Nephron progenitor cell (in vitro differentiated cells): ENCODE measurements around the gene ZNF764.

Experiments
- DNase-seq: peaks from one replicate; pipeline ENCODE4 v3.0.0; 2021
- H3K27ac Mint-ChIP-seq: 2 replicates; pipeline ENCODE4 v1.8.0; 2021; ENCODE audit warnings: mild to moderate bottlenecking, moderate library complexity, mixed read lengths
- H3K27me3 Mint-ChIP-seq: 2 replicates; pipeline ENCODE4 v1.8.0; 2021; ENCODE audit warnings: mild to moderate bottlenecking, low read depth, mixed read lengths; ENCODE audit not compliant: poor library complexity
- H3K36me3 Mint-ChIP-seq: 2 replicates; pipeline ENCODE4 v1.8.0; 2021; ENCODE audit warnings: low read depth, mixed read lengths
- H3K4me1 Mint-ChIP-seq: 2 replicates; pipeline ENCODE4 v1.8.0; 2021; ENCODE audit warnings: mixed read lengths
- H3K4me3 Mint-ChIP-seq: 2 replicates; pipeline ENCODE4 v1.8.0; 2021; ENCODE audit warnings: mild to moderate bottlenecking, moderate library complexity, mixed read lengths
- H3K9me3 Mint-ChIP-seq: 2 replicates; pipeline ENCODE4 v1.8.0; 2021; ENCODE audit warnings: mild to moderate bottlenecking, moderate library complexity, mixed read lengths
- TF ChIP-seq, protein P1 (sequence below): fragments of 200-600 bp; sonication (generic); IDR thresholded peaks from 2 replicates; pipeline ENCODE4 v1.5.0; 2021; ENCODE audit warnings: antibody characterized with exemption

Gene ZNF764

DNA sequence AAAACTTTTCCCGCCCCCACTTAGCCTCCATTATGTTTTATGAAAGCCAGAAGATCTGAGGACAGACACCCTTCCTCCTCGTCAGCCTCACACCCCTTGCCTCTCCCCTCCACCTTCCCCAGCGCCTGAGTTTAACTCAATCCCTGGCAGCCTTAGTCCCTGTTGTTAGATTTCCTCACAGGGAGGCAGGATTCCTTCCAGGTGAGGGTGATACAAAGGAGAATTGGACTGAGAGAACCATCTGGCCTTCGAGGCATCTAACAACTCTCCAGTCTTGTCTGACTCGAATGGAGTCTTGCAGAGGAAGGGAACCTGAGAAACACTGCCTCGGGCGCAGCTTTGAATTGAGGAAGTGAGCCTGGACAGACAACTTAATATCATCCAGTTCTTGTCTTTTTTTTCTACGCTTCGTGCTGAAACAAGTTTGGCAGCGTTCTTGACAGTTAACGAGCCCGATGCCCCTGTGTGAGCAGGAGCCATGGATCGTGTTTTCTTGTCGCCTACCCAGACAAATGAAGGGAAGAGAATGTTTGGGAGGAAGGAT lies 30.5 kb downstream of the ZNF764 start:
- DNase-seq = no peak
- Mint-ChIP-seq H3K4me3 (peak overlapping the region; percentile 81), H3K9me3 (no peaks in the 10 kb centered on the region)

DNA sequence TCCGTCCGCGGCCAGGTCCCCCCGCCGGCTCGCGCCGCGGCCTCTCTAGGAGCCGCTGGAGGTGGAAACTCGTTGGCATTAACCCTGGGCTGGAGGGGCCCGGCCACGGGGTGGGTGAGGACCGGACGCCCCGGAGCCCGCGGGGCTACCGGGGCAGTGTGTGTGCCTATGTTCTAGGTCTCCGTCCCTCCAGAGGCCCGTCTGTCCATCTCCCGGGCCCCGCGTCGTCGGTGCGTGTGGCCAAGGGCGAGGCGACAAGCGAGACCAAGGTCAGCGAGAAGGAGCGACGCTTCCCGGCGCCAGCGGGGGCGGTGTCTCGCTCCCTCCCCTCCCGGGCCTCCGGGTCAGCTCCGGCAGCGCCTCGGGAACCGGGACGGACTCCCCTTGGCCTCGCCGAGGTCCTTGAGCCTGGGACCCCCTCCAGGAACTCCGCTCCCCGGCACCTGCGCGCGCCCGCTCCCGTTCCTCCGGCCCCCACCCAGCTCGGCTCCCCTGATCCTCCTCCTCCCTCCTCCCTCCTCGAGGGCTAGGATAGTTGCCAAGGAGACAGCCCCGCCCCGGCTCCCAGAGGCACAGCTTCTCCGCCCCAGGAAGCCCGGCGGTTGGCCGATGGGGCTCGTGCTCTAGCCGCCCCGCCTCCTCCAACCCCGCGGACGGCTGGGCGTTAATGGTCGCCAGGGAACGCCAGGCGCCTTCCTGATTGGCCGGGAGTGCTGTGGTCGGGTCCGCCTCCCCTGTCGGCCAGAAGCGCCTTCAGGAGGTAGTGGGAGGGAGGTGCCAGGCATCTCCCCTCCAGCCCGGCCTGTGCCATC lies 31.1 kb downstream of the ZNF764 start:
- peak; percentile 99 for DNase-seq
- Mint-ChIP-seq H3K36me3 (peaks cover 20% of the 10 kb centered on the region), H3K27ac (peak overlapping the region; percentile 93), H3K4me1 (peaks cover 28% of the 10 kb centered on the region), H3K9me3 (no peaks in the 10 kb centered on the region), H3K4me3 (peak overlapping the region; percentile 81), H3K27me3 (peaks cover 3% of the 10 kb centered on the region)
- TF ChIP-seq, protein P1, sequence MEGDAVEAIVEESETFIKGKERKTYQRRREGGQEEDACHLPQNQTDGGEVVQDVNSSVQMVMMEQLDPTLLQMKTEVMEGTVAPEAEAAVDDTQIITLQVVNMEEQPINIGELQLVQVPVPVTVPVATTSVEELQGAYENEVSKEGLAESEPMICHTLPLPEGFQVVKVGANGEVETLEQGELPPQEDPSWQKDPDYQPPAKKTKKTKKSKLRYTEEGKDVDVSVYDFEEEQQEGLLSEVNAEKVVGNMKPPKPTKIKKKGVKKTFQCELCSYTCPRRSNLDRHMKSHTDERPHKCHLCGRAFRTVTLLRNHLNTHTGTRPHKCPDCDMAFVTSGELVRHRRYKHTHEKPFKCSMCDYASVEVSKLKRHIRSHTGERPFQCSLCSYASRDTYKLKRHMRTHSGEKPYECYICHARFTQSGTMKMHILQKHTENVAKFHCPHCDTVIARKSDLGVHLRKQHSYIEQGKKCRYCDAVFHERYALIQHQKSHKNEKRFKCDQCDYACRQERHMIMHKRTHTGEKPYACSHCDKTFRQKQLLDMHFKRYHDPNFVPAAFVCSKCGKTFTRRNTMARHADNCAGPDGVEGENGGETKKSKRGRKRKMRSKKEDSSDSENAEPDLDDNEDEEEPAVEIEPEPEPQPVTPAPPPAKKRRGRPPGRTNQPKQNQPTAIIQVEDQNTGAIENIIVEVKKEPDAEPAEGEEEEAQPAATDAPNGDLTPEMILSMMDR = no peak

More for the DNA sequence above, 30.5 kb downstream of the ZNF764 start:
- Mint-ChIP-seq H3K4me1 (peaks cover 22% of the 10 kb centered on the region), H3K27me3 (peaks cover 3% of the 10 kb centered on the region), H3K27ac (peak overlapping the region; percentile 93), H3K36me3 (peaks cover 20% of the 10 kb centered on the region)
- TF ChIP-seq, protein P1 = no peak

DNA sequence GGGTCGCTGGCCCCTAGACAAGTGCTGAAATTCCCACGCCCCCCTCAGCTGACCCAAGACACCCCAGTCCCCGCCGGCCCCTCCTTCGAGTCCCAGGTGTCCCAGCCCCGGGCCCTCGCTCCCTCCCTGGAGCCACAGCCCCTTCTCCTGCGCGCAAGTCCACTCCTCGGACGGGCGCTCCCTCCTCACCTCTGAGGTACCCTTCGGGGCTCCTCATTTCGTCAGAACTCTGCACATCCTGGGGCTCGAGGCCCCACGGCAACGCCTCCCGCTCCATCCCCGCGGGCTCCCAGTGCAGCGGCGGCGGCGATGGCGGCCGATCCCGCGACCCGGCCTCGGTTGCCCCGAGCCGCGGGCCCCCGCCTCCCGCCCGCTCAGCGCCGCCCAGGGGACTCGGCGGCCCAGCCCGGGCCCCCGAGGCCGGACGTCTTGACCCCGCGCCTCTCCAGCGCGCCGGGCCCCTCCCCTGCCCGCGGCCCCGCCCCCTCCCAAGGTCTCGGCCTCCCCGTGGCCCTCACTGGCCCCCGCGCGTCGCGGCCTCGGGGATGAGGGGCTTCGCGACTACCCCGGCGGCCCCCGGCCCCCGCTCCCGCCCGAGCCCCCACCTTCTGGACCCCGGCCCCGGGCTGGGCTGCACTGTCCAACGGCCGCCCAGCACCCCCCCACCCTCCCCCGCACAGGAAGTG lies 31.9 kb downstream of the ZNF764 start, which contains the start of gene ZNF768:
TSS of gene ZNF768 (minus strand) at position 430 of the 686 bp plus-strand sequence. CDS start at position 277, 153 bp downstream.
- Mint-ChIP-seq H3K4me1 (peaks cover 31% of the 10 kb centered on the region), H3K27me3 (peaks cover 3% of the 10 kb centered on the region), H3K4me3 (peak within 1 kb of the TSS; percentile 84), H3K36me3 (peaks cover 16% of the 10 kb centered on the region), H3K9me3 (no peaks in the 10 kb centered on the region), H3K27ac (peak within 1 kb of the TSS; percentile 93)
- TF ChIP-seq, protein P1 = no peak
- peak; percentile 77 for DNase-seq

DNA sequence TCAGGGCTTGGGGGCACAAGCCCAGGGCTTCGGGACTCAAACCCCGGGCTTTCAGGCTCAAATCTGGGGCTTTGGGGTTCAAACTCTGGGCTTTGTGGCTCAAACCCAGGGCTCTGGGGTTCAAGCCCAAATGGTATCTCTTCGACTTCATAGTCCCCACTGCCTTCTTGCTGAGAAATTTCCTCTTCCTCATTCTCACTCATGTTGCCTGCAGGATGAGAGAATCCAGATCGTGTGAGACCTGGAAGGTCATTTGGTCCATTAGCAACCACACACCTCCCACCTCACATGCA lies 32.4 kb downstream of the ZNF764 start:
- DNase-seq = no peak
- Mint-ChIP-seq H3K4me3 (peak overlapping the region; percentile 84), H3K9me3 (no peaks in the 10 kb centered on the region), H3K4me1 (peaks cover 31% of the 10 kb centered on the region), H3K27me3 (peaks cover 3% of the 10 kb centered on the region), H3K36me3 (peaks cover 11% of the 10 kb centered on the region), H3K27ac (peak overlapping the region; percentile 82)
- TF ChIP-seq, protein P1 = no peak

- Mint-ChIP-seq H3K27me3 (peaks cover 3% of the 10 kb centered on the region), H3K4me3 (peak overlapping the region; percentile 40), H3K9me3 (no peaks in the 10 kb centered on the region), H3K36me3 (peaks cover 5% of the 10 kb centered on the region), H3K27ac (no peak overlapping the region), H3K4me1 (peaks cover 31% of the 10 kb centered on the region)
- DNase-seq = no peak
- TF ChIP-seq, protein P1 = no peak
Measured at GRCh38 chr16:30524575-30525568, 33.3 kb downstream of the ZNF764 start.
